Choroid plexus epithelial cell (primary cell): ENCODE measurements around the gene SNAPC4.

Source experiments
- DNase-seq: peaks from one replicate; pipeline ENCODE4 v3.0.0-alpha.2; 2010; ENCODE audit warnings: low read depth
- H3K4me3 ChIP-seq: 2 replicates; pipeline ENCODE4 v1.5.1; 2011; ENCODE audit warnings: low read depth, mild to moderate bottlenecking, control low read depth, low read length, moderate library complexity
- CTCF ChIP-seq: conservative IDR thresholded peaks from 2 replicates; pipeline ENCODE4 v1.5.1; 2011; ENCODE audit warnings: low read depth, mild to moderate bottlenecking, control low read depth, inconsistent platforms, low read length, moderate library complexity

SNAPC4 gene

GRCh38 chr9:136387217-136387616 is 12.8 kb downstream of the SNAPC4 start:
- no peak overlapping the region for H3K4me3 ChIP-seq
- no peak for TF ChIP-seq CTCF
- no peak for DNase-seq

- DNase-seq: no peak
- no peak for TF ChIP-seq CTCF
- no peak overlapping the region for H3K4me3 ChIP-seq
Measured at GRCh38 chr9:136386018-136386417, 14.0 kb downstream of the SNAPC4 start.

- no peak for TF ChIP-seq CTCF
- no peak for DNase-seq
- no peak overlapping the region for H3K4me3 ChIP-seq
Measured at GRCh38 chr9:136385015-136385414, 15.0 kb downstream of the SNAPC4 start.

- TF ChIP-seq CTCF: no peak
- DNase-seq: no peak
- H3K4me3 ChIP-seq: no peak overlapping the region
Measured at GRCh38 chr9:136383436-136383835, 16.5 kb downstream of the SNAPC4 start.

- no peak for DNase-seq
- H3K4me3 ChIP-seq: no peak overlapping the region
- TF ChIP-seq CTCF: no peak
Measured at GRCh38 chr9:136381966-136382513, 17.9 kb downstream of the SNAPC4 start.

- H3K4me3 ChIP-seq: no peak overlapping the region
- no peak for TF ChIP-seq CTCF
- no peak for DNase-seq
Measured at GRCh38 chr9:136381311-136381710, 18.7 kb downstream of the SNAPC4 start.

GRCh38 chr9:136380381-136380780 is 19.6 kb downstream of the SNAPC4 start:
- no peak overlapping the region for H3K4me3 ChIP-seq
- no peak for DNase-seq

More at GRCh38 chr9:136380381-136380780, 19.6 kb downstream of the SNAPC4 start:
- no peak for TF ChIP-seq CTCF
